GM12873 (cell line): ENCODE results near the gene PROSER3.

Source experiments
- CTCF ChIP-seq: IDR thresholded peaks from 2 replicates; pipeline ENCODE4 v1.5.1; 2012; ENCODE audit warnings: low read depth, mild to moderate bottlenecking, moderate library complexity, low read length, control low read depth; ENCODE audit not compliant: insufficient read depth; ENCODE audit errors: missing control alignments

Gene PROSER3

GRCh38 chr19:35801828-35802227 is 43.9 kb downstream of the PROSER3 start:
- TF ChIP-seq CTCF: no peak

GRCh38 chr19:35805526-35806102 is 47.6 kb downstream of the PROSER3 start:
- no peak for TF ChIP-seq CTCF

- no peak for TF ChIP-seq CTCF
These were observed 48.6 kb downstream of the PROSER3 start for GRCh38 chr19:35806597-35806996.

GRCh38 chr19:35807633-35808032 is 49.7 kb downstream of the PROSER3 start:
- no peak for TF ChIP-seq CTCF

GRCh38 chr19:35811317-35812219 is 53.6 kb downstream of the PROSER3 start:
- no peak for TF ChIP-seq CTCF

- no peak for TF ChIP-seq CTCF
These were observed 54.5 kb downstream of the PROSER3 start, which contains the start of gene PRODH2 for GRCh38 chr19:35812220-35813042. Gene PRODH2 (minus strand): TSS chr19:35812845. CDS start chr19:35812805, 40 bp downstream.
